Right lobe of liver (tissue), 6 donors: ENCODE results near the gene LMBR1L. TPM values are rescaled to one million over a fixed set of nuclear protein-coding genes. Genes with fewer than 3 reads are reported as not detected.
"Not testable (repeated sequence)": the region's sequence is repeated elsewhere in the genome, so short reads cannot be mapped to it uniquely, and the experiment has no call there.

Source experiments
- ATAC-seq, 4 donors: fragments of 200-7000 bp; cut with Tn5 transposase; one replicate each; pipeline ENCODE4 v1.9.1; 2020; ENCODE audit warnings: mild to moderate bottlenecking in 4 of 4, moderate library complexity in 4 of 4
- DNase-seq, 3 donors: peaks; one replicate each; pipeline ENCODE4 v3.0.0-alpha.2; 2020
- H3K27ac ChIP-seq, 3 donors: fragments of 200-600 bp; one replicate each; pipeline ENCODE4 v1.8.0; 2022
- H3K27me3 ChIP-seq, 2 donors: fragments of 200-600 bp; one replicate each; pipeline ENCODE4 v1.8.0; 2022
- H3K36me3 ChIP-seq, 4 donors: fragments of 200-600 bp; sonication (generic) in 1 of 4; one replicate each; pipeline versions ENCODE4 v1.5.1 to v1.8.0; 2017 to 2022; ENCODE audit warnings: control low read depth in 1 of 4
- H3K4me1 ChIP-seq, 4 donors: fragments of 200-600 bp; sonication (generic) in 1 of 4; one replicate each; pipeline versions ENCODE4 v1.5.1 to v1.8.0; 2017 to 2022; ENCODE audit warnings: control low read depth in 1 of 4
- H3K4me3 ChIP-seq, 3 donors: fragments of 200-600 bp; one replicate each; pipeline ENCODE4 v1.8.0; 2022
- H3K9me3 ChIP-seq, 4 donors: fragments of 200-600 bp; sonication (generic) in 1 of 4; one replicate each; pipeline versions ENCODE4 v1.5.1 to v1.8.0; 2017 to 2022; ENCODE audit warnings: control low read depth in 1 of 4
- POLR2A ChIP-seq: fragments of 450-650 bp; IDR thresholded peaks from one replicate; pipeline ENCODE4 v1.6.1; 2017; ENCODE audit warnings: antibody characterized with exemption, mild to moderate bottlenecking
- WGBS: methylation state at CpG from one replicate; pipeline ENCODE4 v1.1.6; 2018; ENCODE audit warnings: low coverage, low lambda C conversion rate; ENCODE audit not compliant: insufficient coverage; ENCODE audit errors: missing lambda C conversion rate; 5-methylcytosine and 5-hydroxymethylcytosine counted together
- intact Hi-C, 2 donors: fragments of 100-400 bp; cut with DNase I; formaldehyde crosslinking; loops; one replicate each; pipeline versions ENCODE4 v1.11.2 to v1.14.1; 2022
- total RNA-seq, 6 experiments: library from RNA; depleted of rRNA in 2 of 6; stranded (reverse); fragments of >200 nt in 2 of 6; fragmentation: NEBNext Ultra II Directional in 3 of 6; extraction: Animal tissue kit (Norgen Biotek cat#: 25700) in 3 of 6; gene quantifications; one replicate each; pipeline versions ENCODE4 v1.1.0 to v1.2.4, GENCODE V29; 2016 to 2023
- TF ChIP-seq, protein P1 (sequence below), 4 donors: fragments of 200-600 bp in 3 of 4; fragments of 450-650 bp in 1 of 4; IDR thresholded peaks; one replicate each; pipeline versions ENCODE4 v1.5.1 to v1.8.0; 2016 to 2022; ENCODE audit warnings: antibody characterized with exemption in 4 of 4, mild to moderate bottlenecking in 2 of 4
- donor health status: DM: no; HTN: yes; CAD: no.
- donor health status: DM: no; HTN: no; CAD: no.
- donor health status: DM: no; HTN: no; CAD: no.
- donor health status: DM: no; HTN: yes; CAD: no.
- donor health status: DM: no; HTN: yes; CAD: no.

The LMBR1L gene
- total RNA-seq, 6 experiments from 2014 or later: 12.2 to 34.5 (median 16.3) TPM

DNA sequence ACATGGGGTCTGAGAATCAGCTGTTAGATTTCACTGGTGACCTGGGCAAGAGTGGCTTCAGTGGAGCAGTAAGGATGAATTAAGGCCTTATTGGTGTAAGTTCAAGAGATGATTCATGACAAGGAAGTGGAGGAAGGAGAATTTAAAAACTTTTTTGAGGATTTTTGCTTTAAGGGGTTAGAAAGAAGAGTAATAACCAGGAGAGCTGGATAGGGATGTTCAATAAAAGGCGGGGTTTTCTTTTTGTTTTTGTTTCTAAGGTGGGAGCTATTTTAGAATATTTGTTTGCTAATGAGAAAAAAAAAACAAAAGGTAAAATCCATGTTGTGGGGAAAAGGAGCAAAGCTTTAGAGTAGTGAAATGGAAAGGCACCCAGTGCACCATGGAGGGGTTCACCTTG, 35.8 kb upstream of the LMBR1L start:
- TF ChIP-seq POLR2A: no peak
- TF ChIP-seq, protein P1, sequence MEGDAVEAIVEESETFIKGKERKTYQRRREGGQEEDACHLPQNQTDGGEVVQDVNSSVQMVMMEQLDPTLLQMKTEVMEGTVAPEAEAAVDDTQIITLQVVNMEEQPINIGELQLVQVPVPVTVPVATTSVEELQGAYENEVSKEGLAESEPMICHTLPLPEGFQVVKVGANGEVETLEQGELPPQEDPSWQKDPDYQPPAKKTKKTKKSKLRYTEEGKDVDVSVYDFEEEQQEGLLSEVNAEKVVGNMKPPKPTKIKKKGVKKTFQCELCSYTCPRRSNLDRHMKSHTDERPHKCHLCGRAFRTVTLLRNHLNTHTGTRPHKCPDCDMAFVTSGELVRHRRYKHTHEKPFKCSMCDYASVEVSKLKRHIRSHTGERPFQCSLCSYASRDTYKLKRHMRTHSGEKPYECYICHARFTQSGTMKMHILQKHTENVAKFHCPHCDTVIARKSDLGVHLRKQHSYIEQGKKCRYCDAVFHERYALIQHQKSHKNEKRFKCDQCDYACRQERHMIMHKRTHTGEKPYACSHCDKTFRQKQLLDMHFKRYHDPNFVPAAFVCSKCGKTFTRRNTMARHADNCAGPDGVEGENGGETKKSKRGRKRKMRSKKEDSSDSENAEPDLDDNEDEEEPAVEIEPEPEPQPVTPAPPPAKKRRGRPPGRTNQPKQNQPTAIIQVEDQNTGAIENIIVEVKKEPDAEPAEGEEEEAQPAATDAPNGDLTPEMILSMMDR (IDR thresholded peaks at IDR 0.05): no peak

DNA sequence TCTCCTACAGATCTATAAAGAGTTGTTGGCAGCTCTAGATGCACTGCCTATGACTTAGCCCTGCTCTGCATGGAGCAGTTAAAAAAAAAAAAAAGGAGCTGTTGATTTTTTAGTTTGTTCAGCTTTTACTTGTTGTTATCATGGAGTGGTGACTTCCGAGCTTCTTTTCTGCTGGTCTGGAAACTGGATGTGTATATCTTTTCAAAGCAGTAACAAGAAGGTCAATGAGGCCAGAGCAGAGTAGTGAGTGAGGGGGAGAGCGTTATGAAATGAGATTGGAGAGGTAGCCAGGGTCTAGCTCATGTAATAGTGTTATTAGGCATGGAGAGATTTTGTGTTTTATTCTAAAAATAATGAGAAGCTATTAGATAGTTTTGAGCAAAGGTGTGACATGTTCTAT, 33.7 kb upstream of the LMBR1L start:
- WGBS: 81% methylated on average over 2 of the region's 2 CpGs
- intact Hi-C loops: no loop called here

More for the DNA sequence above, 35.8 kb upstream of the LMBR1L start:
- ATAC-seq (no peak), DNase-seq (no peak)
- Histone ChIP-seq H3K4me3 (no peak overlapping the region), H3K36me3 (no peaks in the 10 kb centered on the region), H3K4me1 (no peaks in the 10 kb centered on the region), H3K27me3 (no peaks in the 10 kb centered on the region), H3K9me3 (no peaks in the 10 kb centered on the region), H3K27ac (no peak overlapping the region)
- WGBS: 94% methylated on average over 1 of the region's 1 CpG
- intact Hi-C loops: no loop called here

DNA sequence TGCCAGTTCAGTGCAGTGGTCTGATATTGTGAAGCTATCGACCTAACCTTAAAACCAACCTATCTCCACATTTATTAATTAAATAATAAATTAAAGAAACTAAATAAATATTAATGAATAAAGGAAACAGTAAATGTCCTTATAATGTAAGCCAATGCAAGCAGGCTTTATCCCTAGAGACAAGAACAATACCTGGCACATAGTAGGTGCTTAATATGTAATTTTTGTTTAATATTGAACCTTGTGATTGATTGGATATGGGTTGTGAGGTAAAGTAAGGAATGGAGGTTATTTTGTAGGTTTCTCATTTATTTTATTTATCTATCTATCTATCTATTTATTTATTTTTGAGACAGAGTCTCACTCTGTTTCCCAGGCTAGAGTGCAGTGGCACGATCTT, 28.4 kb upstream of the LMBR1L start:
- Histone ChIP-seq H3K36me3 (no peaks in the 10 kb centered on the region), H3K27ac (no peak overlapping the region), H3K4me1 (no peaks in the 10 kb centered on the region), H3K4me3 (no peak overlapping the region), H3K27me3 (no peaks in the 10 kb centered on the region), H3K9me3 (no peaks in the 10 kb centered on the region)
- no peak for ATAC-seq
- no peak for TF ChIP-seq POLR2A
- TF ChIP-seq, protein P1 (IDR thresholded peaks at IDR 0.05): no peak
- DNase-seq: no peak
- 89% methylated on average over 2 of the region's 2 CpGs for WGBS
- intact Hi-C loops: no loop called here

More for the DNA sequence above, 33.7 kb upstream of the LMBR1L start:
- no peaks in the 10 kb centered on the region for H3K27me3 ChIP-seq
- H3K4me1 ChIP-seq: no peaks in the 10 kb centered on the region
- H3K4me3 ChIP-seq: no peak overlapping the region
- TF ChIP-seq, protein P1 (IDR thresholded peaks at IDR 0.05): no peak
- no peak for TF ChIP-seq POLR2A
- DNase-seq: no peak
- H3K9me3 ChIP-seq: no peaks in the 10 kb centered on the region
- no peak overlapping the region for H3K27ac ChIP-seq
- no peaks in the 10 kb centered on the region for H3K36me3 ChIP-seq
- ATAC-seq: no peak

DNA sequence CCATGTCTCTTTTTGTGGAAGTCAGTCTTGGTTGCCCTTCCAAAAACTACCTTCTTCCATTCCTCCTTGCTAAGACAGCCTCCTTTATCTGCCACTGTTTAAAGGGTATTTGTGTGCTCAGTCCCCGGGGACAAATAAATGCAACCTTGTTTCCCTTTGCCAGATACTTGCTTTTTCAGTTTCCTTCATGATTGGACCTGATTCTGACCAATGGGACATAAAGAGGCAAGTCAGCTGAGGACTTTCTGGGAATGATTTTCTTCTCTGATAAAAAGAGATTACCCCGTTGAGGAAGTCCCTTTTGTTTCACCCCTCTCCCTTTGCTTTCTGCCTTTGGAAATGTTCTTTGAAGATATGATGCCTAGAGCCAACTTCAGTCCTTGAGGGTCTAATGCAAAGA, 27.9 kb upstream of the LMBR1L start:
- Histone ChIP-seq H3K27ac (no peak overlapping the region), H3K4me1 (no peaks in the 10 kb centered on the region), H3K27me3 (no peaks in the 10 kb centered on the region), H3K4me3 (no peak overlapping the region), H3K36me3 (no peaks in the 10 kb centered on the region), H3K9me3 (no peaks in the 10 kb centered on the region)
- no peak for DNase-seq
- no peak for ATAC-seq
- WGBS: 60% methylated on average over 2 of the region's 2 CpGs
- intact Hi-C loops: no loop called here
- TF ChIP-seq, protein P1 (IDR thresholded peaks at IDR 0.05): no peak
- TF ChIP-seq POLR2A: no peak

GRCh38 chr12:49137476-49137875, 26.8 kb upstream of the LMBR1L start:
- H3K27me3 ChIP-seq: no peaks in the 10 kb centered on the region
- 75% methylated on average over 1 of the region's 1 CpG for WGBS
- H3K36me3 ChIP-seq: no peaks in the 10 kb centered on the region
- no peak for DNase-seq
- intact Hi-C loops: no loop called here
- ATAC-seq: no peak
- no peak overlapping the region for H3K27ac ChIP-seq
- no peaks in the 10 kb centered on the region for H3K4me1 ChIP-seq
- no peaks in the 10 kb centered on the region for H3K9me3 ChIP-seq
- TF ChIP-seq, protein P1 (IDR thresholded peaks at IDR 0.05): no peak
- no peak for TF ChIP-seq POLR2A
- no peak overlapping the region for H3K4me3 ChIP-seq

DNA sequence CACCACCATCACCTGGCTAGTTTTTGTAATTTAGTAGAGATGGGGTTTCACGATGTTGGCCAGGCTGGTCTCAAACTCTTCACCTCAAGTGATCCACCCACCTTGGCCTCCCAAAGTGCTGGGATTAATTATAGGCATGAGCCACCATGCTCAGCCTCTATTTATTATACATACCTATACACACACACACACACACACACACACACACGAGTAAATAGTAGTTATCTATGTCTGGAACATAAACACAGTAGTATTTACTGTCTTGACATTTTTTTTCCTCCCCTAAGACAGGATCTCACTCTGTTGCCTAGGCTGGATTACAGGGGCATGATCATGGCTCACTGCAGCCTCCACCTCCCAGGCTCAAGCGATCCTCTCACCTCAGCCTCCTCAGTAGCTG, 26.4 kb upstream of the LMBR1L start:
- intact Hi-C loops, DNase-seq, H3K36me3 ChIP-seq, H3K27me3 ChIP-seq, H3K27ac ChIP-seq, H3K4me3 ChIP-seq, ATAC-seq, H3K4me1 ChIP-seq, H3K9me3 ChIP-seq: not testable (repeated sequence)
- WGBS: 100% methylated on average over 1 of the region's 3 CpGs
